HEK293T (cell line): Measurements from ENCODE around the gene MXD3.
"Not testable (repeated sequence)": the region's sequence is repeated elsewhere in the genome, so short reads cannot be mapped to it uniquely, and the experiment has no call there.

ENCODE experiments used
- BHLHE40 ChIP-seq: fragments of 450-650 bp; IDR thresholded peaks from 2 replicates; pipeline ENCODE4 v1.6.1; 2016; ENCODE audit warnings: mild to moderate bottlenecking, moderate library complexity, borderline replicate concordance
- FOXK2 ChIP-seq: fragments of 450-650 bp; IDR thresholded peaks from 2 replicates; pipeline ENCODE4 v1.6.1; 2016; ENCODE audit warnings: mild to moderate bottlenecking
- FOXM1 ChIP-seq: fragments of 450-650 bp; IDR thresholded peaks from 2 replicates; pipeline ENCODE4 v1.6.1; 2017; ENCODE audit warnings: mild to moderate bottlenecking, borderline replicate concordance
- HDGF ChIP-seq: fragments of 450-650 bp; IDR thresholded peaks from 2 replicates; pipeline ENCODE4 v1.6.1; 2017; ENCODE audit warnings: antibody characterized with exemption, borderline replicate concordance
- L3MBTL2 ChIP-seq: fragments of 450-650 bp; conservative IDR thresholded peaks from 2 replicates; pipeline ENCODE4 v1.6.1; 2016; ENCODE audit warnings: mild to moderate bottlenecking
- NFRKB ChIP-seq: fragments of 450-650 bp; IDR thresholded peaks from 2 replicates; pipeline ENCODE4 v1.6.1; 2016; ENCODE audit warnings: mild to moderate bottlenecking, moderate library complexity
- SP1 ChIP-seq: fragments of 450-650 bp; IDR thresholded peaks from 2 replicates; pipeline ENCODE4 v1.6.1; 2017
- SUZ12 ChIP-seq: fragments of 450-650 bp; IDR thresholded peaks from 2 replicates; pipeline ENCODE4 v1.6.1; 2016; ENCODE audit warnings: mild to moderate bottlenecking
- TARDBP ChIP-seq: fragments of 450-650 bp; IDR thresholded peaks from 2 replicates; pipeline ENCODE4 v1.6.1; 2016
- ZNF384 ChIP-seq: fragments of 450-650 bp; IDR thresholded peaks from 2 replicates; pipeline ENCODE4 v1.6.1; 2016

DNA sequence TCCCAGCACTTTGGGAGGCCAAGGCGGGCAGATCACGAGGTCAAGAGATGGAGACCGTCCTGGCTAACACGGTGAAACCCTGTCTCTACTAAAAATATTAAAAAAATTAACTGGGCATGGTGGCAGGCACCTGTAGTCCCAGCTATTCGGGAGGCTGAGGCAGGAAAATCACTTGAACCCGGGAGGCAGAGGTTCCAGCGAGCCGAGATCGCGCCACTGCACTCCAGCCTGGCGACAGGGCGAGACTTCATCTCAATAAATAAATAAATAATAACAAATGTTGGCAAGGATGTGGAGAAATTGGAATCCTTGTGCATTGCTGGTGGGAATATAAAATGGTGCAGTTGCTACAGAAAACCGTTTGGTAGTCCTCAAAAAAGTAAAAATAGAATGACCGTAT is 31.3 kb upstream of the MXD3 start:
- not testable (repeated sequence) for TF ChIP-seq BHLHE40, SP1, SUZ12, FOXM1, NFRKB, ZNF384, HDGF, TARDBP, FOXK2, L3MBTL2
